Measurements from ENCODE around the gene ATAD3C.
"Not testable (repeated sequence)": the region's sequence is repeated elsewhere in the genome, so short reads cannot be mapped to it uniquely, and the experiment has no call there.

The ATAD3C gene

GRCh38 chr1:1513675-1514074 lies 64.2 kb downstream of the ATAD3C start:
- not testable (repeated sequence) for DNase-seq

DNA sequence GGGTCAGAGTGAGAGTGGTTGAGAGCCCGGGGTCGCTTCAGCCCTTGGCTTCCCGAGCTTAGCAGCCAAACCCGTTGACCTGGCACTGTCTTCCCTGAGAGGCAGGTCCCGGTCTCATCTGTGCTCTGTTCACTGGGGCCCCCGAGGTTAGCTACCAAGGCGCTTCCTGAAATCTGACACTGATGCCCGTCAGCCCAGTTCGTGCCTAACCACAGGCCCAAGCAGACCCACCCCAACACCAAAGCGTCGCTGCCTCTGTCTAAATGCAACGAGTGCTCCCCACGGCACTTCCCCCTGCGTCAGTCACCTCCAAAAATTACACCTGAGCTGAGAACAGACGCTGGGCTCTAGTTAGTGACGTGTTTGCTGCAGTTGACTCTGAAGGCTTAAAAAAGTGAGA lies 64.9 kb downstream of the ATAD3C start:
- DNase-seq = not testable (repeated sequence)

GRCh38 chr1:1516923-1517322 lies 67.4 kb downstream of the ATAD3C start:
- DNase-seq = not testable (repeated sequence)

DNA sequence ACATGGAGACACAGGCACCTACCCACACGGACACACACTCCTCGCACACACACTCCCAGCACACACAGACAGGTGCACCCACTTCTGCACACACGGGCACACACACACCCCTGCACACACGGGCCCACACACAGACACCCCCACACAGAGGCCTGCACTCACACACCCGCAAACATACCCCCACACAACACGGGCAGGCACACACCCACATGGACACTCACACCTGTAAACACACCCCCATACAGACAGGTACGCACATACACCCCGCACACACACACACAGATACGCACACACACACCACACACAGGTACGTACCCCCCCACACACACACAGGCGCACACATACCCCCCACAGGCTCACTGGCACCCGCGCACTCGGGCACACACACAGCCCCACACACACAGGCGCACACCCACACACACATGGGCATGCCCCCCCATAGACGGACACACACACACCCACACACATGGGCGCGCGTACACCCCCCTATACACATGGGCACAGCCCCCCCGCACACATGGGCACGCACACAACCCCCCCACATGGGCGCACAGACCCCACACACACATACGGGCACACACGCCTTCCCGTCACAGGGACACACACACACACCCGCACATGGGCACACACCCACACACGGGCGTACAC lies 68.6 kb downstream of the ATAD3C start:
- DNase-seq = no peak

GRCh38 chr1:1518621-1519007 lies 69.1 kb downstream of the ATAD3C start:
- DNase-seq = not testable (repeated sequence)

Data from COR-L47 (cell line).